Dendritic cell treated with granulocyte-macrophage colony-stimulating factor and Interleukin-4, amounts not matched to agents 40 ng/mL and 50 ng/mL, for 4 days (primary cell): ENCODE data around the gene PRR22.

Source experiments
- H3K27ac Mint-ChIP-seq: one replicate; pipeline ENCODE4 v1.8.0; 2022; ENCODE audit warnings: mild to moderate bottlenecking, mixed read lengths
- H3K27me3 Mint-ChIP-seq: one replicate; pipeline ENCODE4 v1.8.0; 2022; ENCODE audit warnings: mild to moderate bottlenecking, mixed read lengths
- H3K36me3 Mint-ChIP-seq: one replicate; pipeline ENCODE4 v1.8.0; 2022; ENCODE audit warnings: low read depth, mixed read lengths
- H3K4me1 Mint-ChIP-seq: one replicate; pipeline ENCODE4 v1.8.0; 2022; ENCODE audit warnings: low read depth, mixed read lengths
- H3K4me3 Mint-ChIP-seq: one replicate; pipeline ENCODE4 v1.8.0; 2022; ENCODE audit warnings: mild to moderate bottlenecking, moderate library complexity, mixed read lengths
- H3K9me3 Mint-ChIP-seq: one replicate; pipeline ENCODE4 v1.8.0; 2022; ENCODE audit warnings: mixed read lengths
- intact Hi-C: fragments of 100-400 bp; cut with micrococcal nuclease; formaldehyde crosslinking; loops from one replicate; pipeline ENCODE4 v1.15.0; 2022

PRR22 gene

DNA sequence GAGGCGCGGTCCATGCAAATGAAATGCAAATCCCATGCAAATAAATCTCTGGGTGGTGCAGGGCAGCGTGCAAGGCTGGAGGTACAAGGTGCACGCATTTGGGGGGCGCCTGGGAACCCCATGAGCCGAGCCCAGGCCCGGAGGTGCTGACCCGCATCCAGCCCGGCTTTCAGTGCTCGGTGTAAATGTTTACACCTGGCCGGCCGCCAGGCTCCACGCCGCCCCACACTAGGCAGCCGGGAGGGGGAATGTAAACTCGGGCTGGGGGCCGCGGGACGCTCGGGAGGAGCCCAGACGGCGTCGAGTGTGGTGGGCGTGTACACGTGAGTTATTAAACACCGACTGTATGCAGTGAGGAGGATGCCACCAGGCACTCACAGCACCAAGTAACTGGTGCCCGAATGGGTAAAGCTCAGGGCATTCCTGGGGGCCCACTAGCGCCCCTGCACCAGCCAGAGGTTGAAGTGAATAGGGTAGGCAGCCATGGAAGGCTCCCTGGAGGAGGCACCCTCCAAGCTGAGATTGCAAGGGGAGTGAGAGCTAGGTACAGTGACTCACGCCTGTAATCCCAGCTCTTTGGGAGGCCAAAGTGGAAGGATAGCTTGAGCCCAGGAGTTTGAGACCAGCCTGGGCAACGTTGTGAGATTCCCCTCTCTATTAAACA lies 37.8 kb upstream of the PRR22 start:
- H3K4me3 Mint-ChIP-seq: no peak overlapping the region
- peaks cover 18% of the 10 kb centered on the region for H3K4me1 Mint-ChIP-seq
- no peak overlapping the region for H3K27ac Mint-ChIP-seq
- intact Hi-C loops: no loop called here
- peaks cover 22% of the 10 kb centered on the region for H3K27me3 Mint-ChIP-seq
- no peaks in the 10 kb centered on the region for H3K36me3 Mint-ChIP-seq
- H3K9me3 Mint-ChIP-seq: no peaks in the 10 kb centered on the region

DNA sequence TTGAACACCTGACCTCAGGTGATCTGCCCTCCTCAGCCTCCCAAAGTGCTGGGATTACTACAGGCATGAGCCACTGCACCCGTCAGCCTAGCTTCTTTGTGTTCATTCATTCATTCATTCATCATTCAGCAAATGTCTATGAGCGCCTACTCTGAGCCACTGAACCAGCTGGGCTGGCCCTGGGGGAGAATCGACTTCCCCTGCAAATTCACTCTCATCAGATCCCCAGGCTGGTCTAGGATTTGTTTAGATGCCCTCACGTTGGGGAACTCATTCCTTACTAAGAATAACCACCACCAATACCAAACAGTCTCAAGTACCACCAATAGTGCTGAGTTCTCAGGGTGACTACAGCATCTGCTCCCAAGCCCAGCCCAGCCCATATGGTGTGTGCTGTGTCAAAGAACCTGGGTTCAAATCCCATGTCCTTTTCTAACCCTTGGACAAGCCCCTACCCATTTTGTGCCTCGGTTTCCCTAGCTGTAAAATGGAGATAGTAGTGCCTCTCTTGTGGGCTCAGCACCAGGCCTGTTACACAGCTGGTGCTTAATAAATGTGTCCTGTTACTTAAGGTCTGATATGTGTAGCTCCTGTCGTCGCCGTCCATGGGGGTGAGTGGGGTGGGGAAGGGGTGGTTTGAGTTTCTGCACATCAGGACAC lies 37.1 kb upstream of the PRR22 start:
- Mint-ChIP-seq H3K4me1 (peaks cover 11% of the 10 kb centered on the region), H3K9me3 (no peaks in the 10 kb centered on the region), H3K36me3 (no peaks in the 10 kb centered on the region), H3K27ac (no peak overlapping the region), H3K27me3 (peaks cover 21% of the 10 kb centered on the region), H3K4me3 (no peak overlapping the region)
- intact Hi-C loops: no loop called here

- H3K4me1 Mint-ChIP-seq: peaks cover 8% of the 10 kb centered on the region
- no peak overlapping the region for H3K27ac Mint-ChIP-seq
- H3K36me3 Mint-ChIP-seq: no peaks in the 10 kb centered on the region
Measured at GRCh38 chr19:5820785-5821184, 36.2 kb upstream of the PRR22 start.

GRCh38 chr19:5818594-5818993 lies 34.0 kb upstream of the PRR22 start:
- Mint-ChIP-seq H3K27me3 (peaks cover 24% of the 10 kb centered on the region), H3K4me3 (no peak overlapping the region), H3K36me3 (no peaks in the 10 kb centered on the region), H3K4me1 (no peaks in the 10 kb centered on the region), H3K27ac (no peak overlapping the region), H3K9me3 (no peaks in the 10 kb centered on the region)
- intact Hi-C loops: no loop called here

More at GRCh38 chr19:5820785-5821184, 36.2 kb upstream of the PRR22 start:
- intact Hi-C loops: no loop called here
- Mint-ChIP-seq H3K9me3 (no peaks in the 10 kb centered on the region), H3K27me3 (peaks cover 19% of the 10 kb centered on the region), H3K4me3 (no peak overlapping the region)

DNA sequence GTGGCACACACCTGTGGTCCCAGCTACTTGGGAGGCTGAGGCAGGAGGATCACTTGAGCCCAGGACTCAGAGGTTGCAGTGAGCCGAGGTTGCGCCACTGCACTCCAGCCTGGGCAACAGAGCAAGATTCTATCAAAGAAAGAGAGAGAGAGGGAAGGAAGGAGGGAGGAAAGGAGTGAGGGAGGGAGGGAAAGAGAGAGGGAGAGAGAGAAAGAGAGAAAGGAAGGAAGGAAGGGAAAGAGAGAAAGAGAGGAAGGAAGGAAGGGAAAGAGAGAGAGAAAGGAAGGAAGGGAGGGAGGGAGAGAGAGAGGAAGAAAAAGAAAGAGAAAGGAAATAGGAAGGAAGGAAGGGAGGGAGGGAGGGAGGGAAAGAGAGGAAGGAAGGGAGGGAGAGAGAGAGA lies 32.7 kb upstream of the PRR22 start:
- Mint-ChIP-seq H3K9me3 (no peaks in the 10 kb centered on the region), H3K4me1 (no peaks in the 10 kb centered on the region), H3K36me3 (no peaks in the 10 kb centered on the region), H3K27ac (no peak overlapping the region), H3K27me3 (peaks cover 20% of the 10 kb centered on the region), H3K4me3 (no peak overlapping the region)
- intact Hi-C loops: no loop called here

GRCh38 chr19:5814852-5815246 lies 30.3 kb upstream of the PRR22 start:
- intact Hi-C loops: no loop called here
- peaks cover 17% of the 10 kb centered on the region for H3K27me3 Mint-ChIP-seq
- no peak overlapping the region for H3K27ac Mint-ChIP-seq
- no peaks in the 10 kb centered on the region for H3K4me1 Mint-ChIP-seq
- no peaks in the 10 kb centered on the region for H3K36me3 Mint-ChIP-seq
- H3K9me3 Mint-ChIP-seq: no peaks in the 10 kb centered on the region
- no peak overlapping the region for H3K4me3 Mint-ChIP-seq

DNA sequence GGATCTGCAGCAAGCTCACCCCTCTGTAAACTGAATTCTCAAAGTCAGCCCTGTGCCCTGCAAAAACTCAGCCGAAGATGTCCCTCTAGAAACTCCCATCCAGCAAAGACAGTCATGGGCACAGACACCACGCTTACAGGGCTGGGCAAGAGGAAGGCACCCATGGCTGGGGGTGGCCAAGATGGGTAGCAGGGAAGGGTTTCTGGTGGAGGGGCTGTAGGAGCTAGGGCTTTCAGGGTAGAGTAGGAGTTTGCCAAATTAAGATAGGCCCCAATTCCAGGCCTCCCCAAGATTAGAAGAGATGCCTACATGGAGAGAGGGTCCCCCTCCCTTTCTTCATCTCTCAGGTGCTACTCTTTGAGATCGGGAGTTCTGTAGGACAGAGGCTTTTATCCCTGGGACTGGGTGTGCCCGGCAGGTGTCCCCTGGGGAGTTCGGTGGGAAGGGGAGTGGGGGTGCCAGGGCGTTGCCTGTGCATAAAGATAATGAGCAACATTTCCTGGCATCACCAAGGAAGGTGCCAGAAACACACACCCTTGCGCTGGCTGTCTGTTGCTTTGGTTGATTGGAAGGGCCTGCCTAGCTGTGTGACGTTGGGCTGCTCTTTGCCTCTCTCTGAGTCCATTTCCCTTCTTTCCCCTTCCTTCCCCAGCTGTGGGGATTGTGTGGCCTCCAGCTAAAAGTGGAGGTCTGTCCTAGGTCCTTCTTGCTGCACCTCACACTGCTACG lies 29.7 kb upstream of the PRR22 start:
- H3K27me3 Mint-ChIP-seq: peaks cover 15% of the 10 kb centered on the region
- no peak overlapping the region for H3K4me3 Mint-ChIP-seq
- no peaks in the 10 kb centered on the region for H3K4me1 Mint-ChIP-seq

DNA sequence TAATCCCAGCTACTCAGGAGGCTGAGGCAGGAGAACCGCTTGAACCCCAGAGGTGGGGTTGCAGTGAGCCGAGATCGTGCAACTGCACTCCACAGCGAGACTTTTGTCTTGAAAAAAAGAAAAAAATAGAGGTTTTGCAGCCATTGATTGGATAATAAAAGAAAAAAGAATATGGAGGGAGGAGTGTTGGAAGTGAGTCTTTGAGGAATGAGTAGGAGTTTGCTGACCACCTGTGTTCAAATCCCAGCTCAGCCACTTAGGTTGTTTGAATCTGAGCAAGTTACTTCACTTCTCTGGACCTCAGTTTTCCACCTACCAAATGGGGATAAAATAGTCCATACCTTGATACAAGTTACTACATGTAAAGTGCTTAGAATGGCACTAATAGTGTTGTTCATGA lies 26.6 kb upstream of the PRR22 start:
- H3K27me3 Mint-ChIP-seq: peaks cover 31% of the 10 kb centered on the region
- no peaks in the 10 kb centered on the region for H3K36me3 Mint-ChIP-seq
- peaks cover 9% of the 10 kb centered on the region for H3K4me1 Mint-ChIP-seq
- no peak overlapping the region for H3K4me3 Mint-ChIP-seq
- no peak overlapping the region for H3K27ac Mint-ChIP-seq
- intact Hi-C loops: no loop called here
- H3K9me3 Mint-ChIP-seq: no peaks in the 10 kb centered on the region

More for the DNA sequence above, 29.7 kb upstream of the PRR22 start:
- H3K27ac Mint-ChIP-seq: no peak overlapping the region
- no peaks in the 10 kb centered on the region for H3K36me3 Mint-ChIP-seq
- intact Hi-C loops: no loop called here
- no peaks in the 10 kb centered on the region for H3K9me3 Mint-ChIP-seq

DNA sequence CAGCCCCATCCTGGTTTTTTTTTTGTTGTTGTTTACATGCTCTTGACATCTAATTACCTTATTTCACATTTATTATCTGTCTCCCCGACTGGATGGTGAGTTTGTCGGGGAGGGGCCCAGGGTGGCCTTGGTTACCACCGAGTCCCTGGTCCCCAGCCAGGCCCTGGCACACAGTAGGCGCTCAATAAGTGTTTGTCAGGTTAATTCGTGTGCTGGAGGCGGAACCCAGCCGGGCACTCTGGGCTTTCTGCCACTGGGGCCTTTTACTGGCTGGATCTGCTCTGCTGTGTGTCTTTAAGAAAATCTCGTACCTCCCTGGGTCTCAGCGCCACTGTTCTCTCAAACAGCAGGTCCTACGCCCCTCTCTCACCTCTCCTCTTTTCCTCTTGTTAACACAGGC lies 24.9 kb upstream of the PRR22 start:
- H3K9me3 Mint-ChIP-seq: no peaks in the 10 kb centered on the region
- no peaks in the 10 kb centered on the region for H3K36me3 Mint-ChIP-seq
- H3K4me1 Mint-ChIP-seq: peaks cover 10% of the 10 kb centered on the region
- intact Hi-C loops: no loop called here
- no peak overlapping the region for H3K27ac Mint-ChIP-seq
- no peak overlapping the region for H3K4me3 Mint-ChIP-seq
- peaks cover 38% of the 10 kb centered on the region for H3K27me3 Mint-ChIP-seq

DNA sequence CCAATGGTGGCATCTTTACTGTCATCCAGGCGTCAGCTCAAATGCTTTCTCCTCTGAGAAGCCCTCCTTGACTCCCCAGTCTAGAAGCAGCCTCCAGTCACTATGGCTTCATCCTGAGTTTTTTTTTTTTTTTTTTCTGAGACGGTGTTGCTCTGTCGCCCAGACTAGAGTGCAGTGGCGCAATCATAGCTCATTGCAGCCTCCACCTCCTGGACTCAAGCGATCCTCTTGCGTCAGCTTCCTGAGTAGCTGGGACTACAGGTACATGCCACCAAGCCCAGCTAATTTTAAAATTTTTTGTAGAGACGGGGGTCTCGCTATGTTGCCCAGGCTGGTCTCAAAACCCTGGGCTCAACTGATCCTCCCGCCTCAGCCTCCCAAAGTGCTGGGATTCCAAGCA lies 24.5 kb upstream of the PRR22 start:
- no peaks in the 10 kb centered on the region for H3K36me3 Mint-ChIP-seq
- intact Hi-C loops: no loop called here
- H3K4me3 Mint-ChIP-seq: no peak overlapping the region
- H3K9me3 Mint-ChIP-seq: no peaks in the 10 kb centered on the region
- H3K27ac Mint-ChIP-seq: no peak overlapping the region
- peaks cover 15% of the 10 kb centered on the region for H3K4me1 Mint-ChIP-seq
- H3K27me3 Mint-ChIP-seq: peaks cover 40% of the 10 kb centered on the region

GRCh38 chr19:5808120-5808816 lies 23.7 kb upstream of the PRR22 start:
- Mint-ChIP-seq H3K9me3 (no peaks in the 10 kb centered on the region), H3K27ac (no peak overlapping the region), H3K4me3 (no peak overlapping the region), H3K36me3 (no peaks in the 10 kb centered on the region), H3K4me1 (peaks cover 22% of the 10 kb centered on the region), H3K27me3 (peaks cover 46% of the 10 kb centered on the region)
- intact Hi-C loops: no loop called here

DNA sequence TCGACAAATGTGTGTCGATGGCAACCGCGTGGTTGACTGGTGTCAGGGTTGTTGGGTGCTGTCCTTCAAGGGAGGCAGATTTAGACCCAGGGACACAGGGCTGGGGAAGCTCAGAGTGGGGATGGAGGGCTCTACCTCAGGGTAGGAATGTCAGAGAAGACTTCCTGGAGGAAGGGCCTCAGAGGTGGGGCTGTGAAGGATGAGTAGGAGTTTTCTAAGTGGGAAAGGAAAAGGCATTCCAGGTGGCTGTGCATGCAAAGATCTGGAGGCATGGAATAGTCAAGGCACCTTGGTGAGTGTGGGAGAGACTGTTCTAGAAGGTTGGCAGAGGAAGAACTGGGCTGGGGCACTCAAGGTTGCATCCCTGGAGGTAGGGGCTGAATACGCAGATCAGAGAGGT lies 22.4 kb upstream of the PRR22 start:
- Mint-ChIP-seq H3K27ac (no peak overlapping the region), H3K27me3 (peaks cover 59% of the 10 kb centered on the region), H3K4me1 (peaks cover 24% of the 10 kb centered on the region), H3K9me3 (no peaks in the 10 kb centered on the region), H3K36me3 (no peaks in the 10 kb centered on the region), H3K4me3 (no peak overlapping the region)
- intact Hi-C loops: no loop called here

DNA sequence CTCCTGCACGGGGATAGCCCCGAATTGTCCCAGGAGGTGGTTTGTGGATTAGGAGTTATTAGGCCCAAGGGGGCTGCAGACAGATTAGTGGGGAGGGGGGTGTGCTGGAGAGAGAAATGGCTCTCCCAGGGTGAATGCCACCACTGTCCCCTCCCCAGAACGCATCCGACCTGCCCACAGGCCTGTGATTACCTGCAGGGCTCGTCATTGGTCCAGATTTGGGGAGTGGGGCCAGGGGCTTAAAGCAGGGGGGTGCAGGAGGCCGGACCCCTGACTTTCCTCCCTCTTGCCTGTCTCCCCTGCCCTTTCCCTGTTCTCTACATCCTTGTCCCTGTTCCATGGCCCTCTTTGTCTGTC lies 21.6 kb upstream of the PRR22 start:
- no peaks in the 10 kb centered on the region for H3K36me3 Mint-ChIP-seq

More for the DNA sequence above, 21.6 kb upstream of the PRR22 start:
- H3K4me3 Mint-ChIP-seq: no peak overlapping the region
- no peak overlapping the region for H3K27ac Mint-ChIP-seq
- peaks cover 27% of the 10 kb centered on the region for H3K4me1 Mint-ChIP-seq
- H3K27me3 Mint-ChIP-seq: peaks cover 65% of the 10 kb centered on the region
- intact Hi-C loops: no loop called here
- H3K9me3 Mint-ChIP-seq: no peaks in the 10 kb centered on the region
